GM19395 (cell line): ENCODE results near the gene JPT2.

Experiments
- ATAC-seq: cut with Tn5 transposase; IDR thresholded peaks from one replicate; pipeline ENCODE4 v1.9.1; 2021; ENCODE audit warnings: mild to moderate bottlenecking, moderate library complexity; ENCODE audit not compliant: unreplicated experiment

The JPT2 gene

GRCh38 chr16:1749152-1750117 is 71.4 kb downstream of the JPT2 start:
- no peak for ATAC-seq
